ENCODE data around the gene ABHD1.

GRCh38 chr2:27152102-27152795 lies 28.6 kb downstream of the ABHD1 start:
- TF ChIP-seq CTCF (IDR thresholded peaks at IDR 0.05) (no peak), POLR2A (IDR thresholded peaks at IDR 0.05) (no peak)

All from body of pancreas (tissue), 4 donors.